ENCODE data around the gene PRKG1. TPM values are rescaled to one million over a fixed set of nuclear protein-coding genes. Genes with fewer than 3 reads are reported as not detected.

The PRKG1 gene
- total and polyA plus RNA-seq, 2 experiments from 2014 or later = 10.7 to 21.8 TPM

DNA sequence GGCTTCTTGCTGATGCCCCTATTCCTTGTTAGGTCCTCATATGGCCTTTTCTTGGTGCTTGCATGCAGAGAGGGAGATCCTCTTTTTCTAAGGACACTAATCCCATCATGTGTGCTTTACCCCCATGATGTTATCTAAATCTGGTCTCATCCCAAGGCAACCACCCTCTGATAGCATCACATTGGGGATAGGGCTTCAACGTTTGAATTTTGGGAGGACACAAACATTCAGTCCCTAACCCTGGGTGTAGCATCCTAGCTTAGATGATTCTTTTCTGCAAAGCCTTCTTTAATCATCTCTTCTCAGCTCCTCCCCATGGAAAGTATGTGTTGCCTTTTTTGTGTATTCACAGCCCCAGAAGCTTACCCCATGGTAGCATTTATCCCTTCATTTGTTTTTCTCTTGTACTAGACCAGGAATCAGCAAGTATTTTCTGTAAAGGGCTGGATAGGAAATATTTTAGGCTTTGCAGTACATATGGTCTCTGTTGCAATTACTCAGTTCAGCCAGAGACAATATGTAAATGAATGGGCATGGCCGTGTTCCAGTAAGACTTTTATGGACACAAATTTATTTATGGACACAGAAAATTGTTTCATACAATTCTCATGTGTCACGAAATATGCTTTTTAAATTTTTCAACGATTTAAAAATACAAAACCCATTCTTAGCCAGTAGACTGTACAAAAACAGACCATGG is 726.6 kb downstream of the PRKG1 start:
- Histone ChIP-seq H3K27ac (no peak overlapping the region), H3K4me3 (no peak overlapping the region), H3K4me2 (ENCODE audit: unreplicated experiment) (no peak overlapping the region), H4K20me1 (ENCODE audit: insufficient read depth) (no peaks in the 10 kb centered on the region), H3K79me2 (ENCODE audit: insufficient read depth) (no peaks in the 10 kb centered on the region), H3K36me3 (ENCODE audit: low read depth) (no peaks in the 10 kb centered on the region), H2AFZ (no peak overlapping the region), H3F3A (ENCODE audit: insufficient read depth) (peaks cover 4% of the 10 kb centered on the region), H3K9me2 (ENCODE audit: insufficient read depth) (no peaks in the 10 kb centered on the region; the same call in none of the 2 replicates), H3K4me1 (ENCODE audit: insufficient read depth) (peaks cover 15% of the 10 kb centered on the region), H3K27me3 (replicated peaks; ENCODE audit: insufficient read depth) (no peaks in the 10 kb centered on the region), H3K9ac (no peak overlapping the region), H3K9me3 (ENCODE audit: low read depth) (no peaks in the 10 kb centered on the region)
- WGBS, 2 experiments (ENCODE audit: low coverage in 1 of 2, low lambda C conversion rate in 2 of 2, missing lambda C conversion rate in 2 of 2) = 33 to 38% methylated on average over 4 of the region's 4 CpGs
- in situ Hi-C loops (cut with MboI) = no loop called here
- peak; percentile 14 for DNase-seq
- TF ChIP-seq EZH2phosphoT487 (IDR thresholded peaks at IDR 0.05; ENCODE audit: insufficient read depth, low read depth) (no peak), EZH2 (IDR thresholded peaks at IDR 0.05; ENCODE audit: insufficient read depth, poor library complexity, severe bottlenecking) (no peak)

DNA sequence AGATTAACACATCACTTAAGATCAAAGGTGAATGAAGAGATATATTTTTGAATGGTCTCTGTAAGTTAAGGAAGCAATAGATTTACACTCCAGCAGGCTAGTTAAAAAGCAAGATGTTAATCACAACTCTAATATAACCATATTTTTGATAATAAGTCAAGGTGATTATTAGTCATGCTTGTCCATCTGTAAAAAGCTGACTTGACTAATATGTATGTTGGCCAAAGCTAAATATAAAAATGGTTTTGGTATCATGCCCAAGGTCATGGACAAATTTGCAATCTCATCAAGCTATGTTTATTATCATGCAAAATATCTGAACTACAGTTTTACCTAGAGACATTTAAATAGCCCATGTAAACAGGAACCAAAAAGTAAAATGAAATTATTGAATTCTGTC is 727.7 kb downstream of the PRKG1 start:
- in situ Hi-C loops (cut with MboI) = no loop called here
- H3K9ac ChIP-seq = no peak overlapping the region
- no peak overlapping the region for H3K4me2 ChIP-seq (ENCODE audit: unreplicated experiment)
- H4K20me1 ChIP-seq (ENCODE audit: insufficient read depth) = no peaks in the 10 kb centered on the region
- H3F3A ChIP-seq (ENCODE audit: insufficient read depth) = peaks cover 4% of the 10 kb centered on the region
- H3K79me2 ChIP-seq (ENCODE audit: insufficient read depth) = no peaks in the 10 kb centered on the region
- H3K4me3 ChIP-seq = no peak overlapping the region
- H3K9me2 ChIP-seq (ENCODE audit: insufficient read depth) = no peaks in the 10 kb centered on the region; the same call in none of the 2 replicates
- H2AFZ ChIP-seq = no peak overlapping the region
- DNase-seq = no peak
- peaks cover 15% of the 10 kb centered on the region for H3K4me1 ChIP-seq (ENCODE audit: insufficient read depth)
- H3K27me3 ChIP-seq (replicated peaks; ENCODE audit: insufficient read depth) = no peaks in the 10 kb centered on the region
- H3K36me3 ChIP-seq (ENCODE audit: low read depth) = no peaks in the 10 kb centered on the region
- H3K27ac ChIP-seq = no peak overlapping the region
- TF ChIP-seq EZH2 (IDR thresholded peaks at IDR 0.05; ENCODE audit: insufficient read depth, poor library complexity, severe bottlenecking) (no peak), EZH2phosphoT487 (IDR thresholded peaks at IDR 0.05; ENCODE audit: insufficient read depth, low read depth) (no peak)
- no peaks in the 10 kb centered on the region for H3K9me3 ChIP-seq (ENCODE audit: low read depth)

GRCh38 chr10:51804866-51805265 is 730.6 kb downstream of the PRKG1 start:
- Histone ChIP-seq H3K27ac (peak overlapping the region; percentile 70), H3K9me2 (ENCODE audit: insufficient read depth) (no peaks in the 10 kb centered on the region; the same call in none of the 2 replicates), H3K4me1 (ENCODE audit: insufficient read depth) (peaks cover 15% of the 10 kb centered on the region), H4K20me1 (ENCODE audit: insufficient read depth) (no peaks in the 10 kb centered on the region), H2AFZ (no peak overlapping the region), H3K79me2 (ENCODE audit: insufficient read depth) (no peaks in the 10 kb centered on the region), H3K4me3 (no peak overlapping the region), H3K9me3 (ENCODE audit: low read depth) (no peaks in the 10 kb centered on the region), H3K36me3 (ENCODE audit: low read depth) (no peaks in the 10 kb centered on the region), H3K4me2 (ENCODE audit: unreplicated experiment) (peak overlapping the region; percentile 35), H3K27me3 (replicated peaks; ENCODE audit: insufficient read depth) (no peaks in the 10 kb centered on the region), H3K9ac (peak overlapping the region; percentile 27; the same call in 1 of the 2 replicates), H3F3A (ENCODE audit: insufficient read depth) (peaks cover 4% of the 10 kb centered on the region)
- in situ Hi-C loops (cut with MboI) = no loop called here
- TF ChIP-seq EZH2phosphoT487 (IDR thresholded peaks at IDR 0.05; ENCODE audit: insufficient read depth, low read depth) (no peak), EZH2 (IDR thresholded peaks at IDR 0.05; ENCODE audit: insufficient read depth, poor library complexity, severe bottlenecking) (no peak)
- peak; percentile 90 for DNase-seq
- 29 to 37% methylated on average over 3 of the region's 3 CpGs for WGBS, 2 experiments (ENCODE audit: low coverage in 1 of 2, low lambda C conversion rate in 2 of 2, missing lambda C conversion rate in 2 of 2)

DNA sequence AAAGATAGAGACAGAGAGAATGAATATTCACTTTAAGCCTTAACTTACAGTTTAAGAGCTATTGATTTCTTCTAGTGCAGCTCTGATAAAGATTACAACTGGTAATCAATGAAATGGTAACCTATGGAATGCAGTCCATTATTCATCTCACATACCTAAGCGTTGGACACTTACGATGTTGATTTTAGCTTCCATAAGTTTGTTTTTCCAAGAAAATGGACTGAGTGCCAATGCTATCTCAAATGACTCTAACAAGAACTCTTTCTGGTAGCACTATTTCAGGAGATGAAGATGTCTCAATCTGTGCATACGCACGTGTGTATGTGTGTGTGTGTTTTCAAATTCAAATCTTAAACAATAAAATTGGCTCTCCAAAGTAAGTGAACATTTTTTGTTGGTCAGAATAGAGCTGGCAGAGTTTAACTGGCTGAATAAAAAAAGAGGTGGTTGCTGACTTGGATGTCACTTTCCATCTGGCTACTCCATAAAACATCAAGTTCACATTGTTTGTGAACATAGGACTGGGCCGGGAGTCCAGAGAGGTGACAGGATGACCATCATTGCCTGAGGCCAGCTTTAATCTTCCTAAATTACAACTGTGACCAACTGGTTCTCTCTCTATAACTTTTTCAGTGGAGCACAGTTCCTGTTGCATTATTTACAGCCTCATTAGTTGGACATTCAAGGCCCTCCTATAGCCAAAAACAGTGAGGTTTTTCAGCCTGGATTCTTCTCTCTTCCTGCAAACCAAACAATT is 732.0 kb downstream of the PRKG1 start:
- H2AFZ ChIP-seq = no peak overlapping the region
- H3K79me2 ChIP-seq (ENCODE audit: insufficient read depth) = no peaks in the 10 kb centered on the region
- no peaks in the 10 kb centered on the region; the same call in none of the 2 replicates for H3K9me2 ChIP-seq (ENCODE audit: insufficient read depth)
- H3K27ac ChIP-seq = no peak overlapping the region
- no peak overlapping the region for H3K9ac ChIP-seq
- no peaks in the 10 kb centered on the region for H4K20me1 ChIP-seq (ENCODE audit: insufficient read depth)
- DNase-seq = no peak
- H3K4me2 ChIP-seq (ENCODE audit: unreplicated experiment) = no peak overlapping the region
- WGBS, 2 experiments (ENCODE audit: low coverage in 1 of 2, low lambda C conversion rate in 2 of 2, missing lambda C conversion rate in 2 of 2) = 91 to 93% methylated on average over 5 of the region's 5 CpGs
- peaks cover 4% of the 10 kb centered on the region for H3F3A ChIP-seq (ENCODE audit: insufficient read depth)
- in situ Hi-C loops (cut with MboI) = no loop called here
- peaks cover 15% of the 10 kb centered on the region for H3K4me1 ChIP-seq (ENCODE audit: insufficient read depth)
- H3K36me3 ChIP-seq (ENCODE audit: low read depth) = no peaks in the 10 kb centered on the region
- H3K4me3 ChIP-seq = no peak overlapping the region
- no peaks in the 10 kb centered on the region for H3K27me3 ChIP-seq (replicated peaks; ENCODE audit: insufficient read depth)
- TF ChIP-seq EZH2 (IDR thresholded peaks at IDR 0.05; ENCODE audit: insufficient read depth, poor library complexity, severe bottlenecking) (no peak), EZH2phosphoT487 (IDR thresholded peaks at IDR 0.05; ENCODE audit: insufficient read depth, low read depth) (no peak)
- H3K9me3 ChIP-seq (ENCODE audit: low read depth) = no peaks in the 10 kb centered on the region

Data from GM23248 (cell line).